Mesenchymal stem cell (in vitro differentiated cells and primary cell): ENCODE results near the gene APMAP.

Experiments
- DNase-seq: peaks from one replicate; pipeline ENCODE4 v3.0.0-alpha.2; 2013
- H2AFZ ChIP-seq: one replicate; pipeline ENCODE4 v1.6.1; 2013; ENCODE audit warnings: low read depth, mild to moderate bottlenecking, control low read depth, inconsistent platforms, low read length, moderate library complexity
- H2AK5ac ChIP-seq: 2 replicates; pipeline ENCODE4 v1.6.1; 2013; ENCODE audit warnings: low read length, moderate library complexity, mild to moderate bottlenecking, inconsistent platforms; ENCODE audit not compliant: severe bottlenecking
- H2BK120ac ChIP-seq: one replicate; pipeline ENCODE4 v1.6.1; 2013; ENCODE audit warnings: low read depth, mild to moderate bottlenecking, inconsistent platforms, low read length, moderate library complexity
- H2BK12ac ChIP-seq, 2 experiments: one replicate each; pipeline ENCODE4 v1.6.1; 2013; ENCODE audit warnings: inconsistent platforms in 2 of 2, low read length in 2 of 2, mild to moderate bottlenecking in 2 of 2, moderate library complexity in 2 of 2, control low read depth in 1 of 2
- H2BK15ac ChIP-seq: one replicate; pipeline ENCODE4 v1.6.1; 2013; ENCODE audit warnings: mild to moderate bottlenecking, low read depth, inconsistent platforms; ENCODE audit not compliant: poor library complexity, severe bottlenecking
- H2BK5ac ChIP-seq: 2 replicates; pipeline ENCODE4 v1.6.1; 2013; ENCODE audit warnings: low read depth, mild to moderate bottlenecking, low read length, control low read depth, inconsistent platforms; ENCODE audit not compliant: poor library complexity, severe bottlenecking
- H3K14ac ChIP-seq, 2 experiments: one replicate each; pipeline ENCODE4 v1.6.1; 2013; ENCODE audit warnings: inconsistent platforms in 2 of 2, low read length in 2 of 2, control low read depth in 1 of 2, mild to moderate bottlenecking in 1 of 2, moderate library complexity in 1 of 2
- H3K18ac ChIP-seq, 2 experiments: one replicate each; pipeline ENCODE4 v1.6.1; 2013; ENCODE audit warnings: inconsistent platforms in 2 of 2, low read length in 2 of 2, control low read depth in 1 of 2, low read depth in 1 of 2, mild to moderate bottlenecking in 1 of 2
- H3K23ac ChIP-seq, 2 experiments: one replicate each; pipeline ENCODE4 v1.6.1; 2013; ENCODE audit warnings: inconsistent platforms in 2 of 2, low read length in 2 of 2, mild to moderate bottlenecking in 2 of 2, moderate library complexity in 2 of 2, control low read depth in 1 of 2
- H3K27ac ChIP-seq: 2 replicates; pipeline ENCODE4 v1.5.1; 2013; ENCODE audit warnings: mild to moderate bottlenecking, moderate library complexity, low read length, control low read depth, inconsistent platforms; ENCODE audit not compliant: poor library complexity, severe bottlenecking
- H3K27me3 ChIP-seq, 2 experiments: 2 replicates each; pipeline versions ENCODE4 v1.6.1 to v1.7.0; 2013; ENCODE audit warnings: low read length in 2 of 2, mild to moderate bottlenecking in 2 of 2, moderate library complexity in 2 of 2, control low read depth in 1 of 2, inconsistent platforms in 1 of 2; ENCODE audit not compliant: control insufficient read depth in 1 of 2, insufficient read depth in 1 of 2
- H3K36me3 ChIP-seq, 2 experiments: 2 replicates each; pipeline versions ENCODE4 v1.6.1 to v1.7.0; 2013; ENCODE audit warnings: low read length in 2 of 2, control low read depth in 1 of 2, inconsistent platforms in 1 of 2, low read depth in 1 of 2, mild to moderate bottlenecking in 1 of 2; ENCODE audit not compliant: insufficient read depth in 2 of 2, control insufficient read depth in 1 of 2
- H3K4ac ChIP-seq, 2 experiments: one replicate each; pipeline ENCODE4 v1.6.1; 2013; ENCODE audit warnings: inconsistent platforms in 2 of 2, low read length in 2 of 2, mild to moderate bottlenecking in 2 of 2, moderate library complexity in 2 of 2, control low read depth in 1 of 2, low read depth in 1 of 2
- H3K4me1 ChIP-seq: 2 replicates; pipeline ENCODE4 v1.6.1; 2013; ENCODE audit warnings: low read depth, low read length, control low read depth; ENCODE audit not compliant: control insufficient read depth, insufficient read depth
- H3K4me2 ChIP-seq: 2 replicates; pipeline ENCODE4 v1.6.1; 2013; ENCODE audit warnings: low read length, mild to moderate bottlenecking, inconsistent platforms; ENCODE audit not compliant: poor library complexity, severe bottlenecking
- H3K4me3 ChIP-seq, 2 experiments: 2 replicates each; pipeline versions ENCODE4 v1.5.1 to v1.7.0; 2013; ENCODE audit warnings: low read length in 2 of 2, mild to moderate bottlenecking in 2 of 2, control low read depth in 1 of 2, low read depth in 1 of 2; ENCODE audit not compliant: insufficient read depth in 1 of 2
- H3K79me1 ChIP-seq: replicated peaks from 2 replicates; pipeline ENCODE4 v1.6.1; 2013; ENCODE audit warnings: mild to moderate bottlenecking, control low read depth, low read length, inconsistent platforms; ENCODE audit not compliant: poor library complexity, severe bottlenecking
- H3K9ac ChIP-seq: 2 replicates; pipeline ENCODE4 v1.7.0; 2013; ENCODE audit warnings: mild to moderate bottlenecking, low read length, moderate library complexity
- H3K9me3 ChIP-seq: 2 replicates; pipeline ENCODE4 v1.7.0; 2013; ENCODE audit warnings: mild to moderate bottlenecking, low read length; ENCODE audit not compliant: control insufficient read depth
- H4K8ac ChIP-seq: one replicate; pipeline ENCODE4 v1.6.1; 2013; ENCODE audit warnings: inconsistent platforms, mild to moderate bottlenecking, low read length, moderate library complexity
- H4K91ac ChIP-seq: one replicate; pipeline ENCODE4 v1.6.1; 2013; ENCODE audit warnings: mild to moderate bottlenecking, low read length, inconsistent platforms
- WGBS: methylation state at CpG from one replicate; pipeline ENCODE4 v1.1.7; 2013; ENCODE audit warnings: mixed read lengths; 5-methylcytosine and 5-hydroxymethylcytosine counted together

Gene APMAP

GRCh38 chr20:24979036-24979960, 13.3 kb downstream of the APMAP start:
- Histone ChIP-seq H2BK120ac (no peak overlapping the region), H2AK5ac (no peak overlapping the region), H2BK5ac (no peak overlapping the region), H3K18ac (no peak overlapping the region), H3K79me1 (peaks cover 47% of the 10 kb centered on the region), H3K4ac (no peak overlapping the region), H4K91ac (no peak overlapping the region), H3K23ac (no peak overlapping the region), H3K4me2 (no peak overlapping the region), H3K14ac (no peak overlapping the region), H3K9me3 (peaks cover 4% of the 10 kb centered on the region), H3K4me3 (no peak overlapping the region), H2AFZ (no peak overlapping the region), H3K4me1 (no peaks in the 10 kb centered on the region), H3K27ac (no peak overlapping the region), H3K36me3 (peaks cover 43 to 48% of the 10 kb centered on the region in 2 experiments), H3K9ac (no peak overlapping the region), H2BK12ac (no peak overlapping the region), H2BK15ac (no peak overlapping the region), H3K27me3 (no peaks in the 10 kb centered on the region), H4K8ac (no peak overlapping the region)
- no peak for DNase-seq
- 96% methylated on average over 15 of the region's 15 CpGs for WGBS

DNA sequence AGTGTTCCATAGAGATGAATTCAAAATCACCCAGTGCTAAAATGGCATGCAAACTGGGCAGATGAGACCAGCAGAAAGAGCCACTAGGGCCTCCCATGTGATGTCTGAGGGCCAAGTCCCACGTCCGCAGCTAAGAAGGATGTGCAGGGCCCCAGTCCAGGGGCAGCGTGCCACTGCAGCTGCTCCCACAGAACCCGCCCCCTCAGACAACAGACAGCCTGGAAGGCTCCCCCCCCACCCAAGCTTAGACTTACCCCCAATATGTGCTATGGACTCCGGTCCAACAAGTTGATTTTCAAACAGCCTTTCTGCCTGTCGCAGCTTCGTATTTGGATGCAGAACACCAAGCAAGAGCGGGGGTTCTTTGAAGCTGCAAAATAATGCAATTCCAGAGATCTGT, 14.0 kb downstream of the APMAP start:
- Histone ChIP-seq H3K4me2 (no peak overlapping the region), H2AFZ (no peak overlapping the region), H3K9me3 (peaks cover 4% of the 10 kb centered on the region), H3K36me3 (peaks cover 40 to 50% of the 10 kb centered on the region in 2 experiments), H3K9ac (no peak overlapping the region), H2BK15ac (no peak overlapping the region), H2BK120ac (no peak overlapping the region), H3K23ac (no peak overlapping the region), H3K79me1 (peaks cover 43% of the 10 kb centered on the region), H3K14ac (no peak overlapping the region), H3K27me3 (no peaks in the 10 kb centered on the region), H3K27ac (no peak overlapping the region), H3K4ac (no peak overlapping the region), H2BK5ac (no peak overlapping the region), H2BK12ac (no peak overlapping the region), H3K4me1 (no peaks in the 10 kb centered on the region), H2AK5ac (no peak overlapping the region), H3K4me3 (no peak overlapping the region), H3K18ac (no peak overlapping the region), H4K91ac (no peak overlapping the region), H4K8ac (no peak overlapping the region)
- no peak for DNase-seq
- WGBS: 95% methylated on average over 8 of the region's 8 CpGs

- DNase-seq: no peak
- H2BK120ac ChIP-seq: no peak overlapping the region
- H2BK15ac ChIP-seq: no peak overlapping the region
- peaks cover 44% of the 10 kb centered on the region for H3K79me1 ChIP-seq
- H3K4me1 ChIP-seq: no peaks in the 10 kb centered on the region
- no peak overlapping the region for H3K9ac ChIP-seq
- H3K9me3 ChIP-seq: peaks cover 4% of the 10 kb centered on the region
- no peak overlapping the region for H3K4me3 ChIP-seq
- H3K18ac ChIP-seq: no peak overlapping the region
- H2BK12ac ChIP-seq: no peak overlapping the region
- WGBS: 96% methylated on average over 3 of the region's 3 CpGs
- H3K36me3 ChIP-seq: peaks cover 44 to 50% of the 10 kb centered on the region in 2 experiments
- no peak overlapping the region for H3K23ac ChIP-seq
- no peak overlapping the region for H3K4ac ChIP-seq
- no peak overlapping the region for H4K91ac ChIP-seq
- no peaks in the 10 kb centered on the region for H3K27me3 ChIP-seq
- no peak overlapping the region for H3K4me2 ChIP-seq
- no peak overlapping the region for H4K8ac ChIP-seq
- no peak overlapping the region for H2BK5ac ChIP-seq
- no peak overlapping the region for H2AK5ac ChIP-seq
- no peak overlapping the region for H2AFZ ChIP-seq
- H3K14ac ChIP-seq: no peak overlapping the region
- H3K27ac ChIP-seq: no peak overlapping the region
Measured at GRCh38 chr20:24977797-24978196, 14.8 kb downstream of the APMAP start.

- no peak overlapping the region for H2BK5ac ChIP-seq
- H2BK15ac ChIP-seq: no peak overlapping the region
- DNase-seq: no peak
- no peak overlapping the region for H3K18ac ChIP-seq
- H3K4me1 ChIP-seq: no peaks in the 10 kb centered on the region
- no peak overlapping the region for H4K91ac ChIP-seq
- H3K9me3 ChIP-seq: peaks cover 4% of the 10 kb centered on the region
- H3K4ac ChIP-seq: no peak overlapping the region
- no peak overlapping the region for H2BK12ac ChIP-seq
- 88% methylated on average over 1 of the region's 1 CpG for WGBS
- no peak overlapping the region for H2BK120ac ChIP-seq
- peaks cover 44% of the 10 kb centered on the region for H3K79me1 ChIP-seq
- no peak overlapping the region for H2AFZ ChIP-seq
- H3K4me2 ChIP-seq: no peak overlapping the region
- no peak overlapping the region for H3K4me3 ChIP-seq
- no peak overlapping the region for H3K23ac ChIP-seq
- H3K27ac ChIP-seq: no peak overlapping the region
- H2AK5ac ChIP-seq: no peak overlapping the region
- no peak overlapping the region for H3K14ac ChIP-seq
- H4K8ac ChIP-seq: no peak overlapping the region
- H3K27me3 ChIP-seq: no peaks in the 10 kb centered on the region
- H3K36me3 ChIP-seq: peaks cover 48 to 54% of the 10 kb centered on the region in 2 experiments
- no peak overlapping the region for H3K9ac ChIP-seq
Measured at GRCh38 chr20:24977336-24977735, 15.2 kb downstream of the APMAP start.
